Suprapubic skin (tissue), 4 donors: ENCODE results near the gene HOTAIR.

Source experiments
- EP300 ChIP-seq: sonication (generic); formaldehyde crosslinking; IDR thresholded peaks from one replicate; pipeline ENCODE4 v1.6.1; 2017; ENCODE audit warnings: antibody characterized with exemption
- POLR2A ChIP-seq, 2 donors: fragments of 450-650 bp; IDR thresholded peaks; one replicate each; pipeline ENCODE4 v1.6.1; 2017; ENCODE audit warnings: antibody characterized with exemption in 2 of 2, mild to moderate bottlenecking in 2 of 2, moderate library complexity in 2 of 2
- POLR2AphosphoS5 ChIP-seq, 3 donors: sonication (generic); formaldehyde crosslinking; IDR thresholded peaks; one replicate each; pipeline ENCODE4 v1.6.1; 2017; ENCODE audit warnings: antibody characterized with exemption in 3 of 3
- TF ChIP-seq, protein P1 (sequence below), 2 donors: fragments of 200-600 bp in 1 of 2; fragments of 450-650 bp in 1 of 2; sonication (generic) in 1 of 2; IDR thresholded peaks; one replicate each; pipeline ENCODE4 v1.5.1; 2016 to 2019; ENCODE audit warnings: antibody characterized with exemption in 2 of 2, mild to moderate bottlenecking in 1 of 2, moderate library complexity in 1 of 2

DNA sequence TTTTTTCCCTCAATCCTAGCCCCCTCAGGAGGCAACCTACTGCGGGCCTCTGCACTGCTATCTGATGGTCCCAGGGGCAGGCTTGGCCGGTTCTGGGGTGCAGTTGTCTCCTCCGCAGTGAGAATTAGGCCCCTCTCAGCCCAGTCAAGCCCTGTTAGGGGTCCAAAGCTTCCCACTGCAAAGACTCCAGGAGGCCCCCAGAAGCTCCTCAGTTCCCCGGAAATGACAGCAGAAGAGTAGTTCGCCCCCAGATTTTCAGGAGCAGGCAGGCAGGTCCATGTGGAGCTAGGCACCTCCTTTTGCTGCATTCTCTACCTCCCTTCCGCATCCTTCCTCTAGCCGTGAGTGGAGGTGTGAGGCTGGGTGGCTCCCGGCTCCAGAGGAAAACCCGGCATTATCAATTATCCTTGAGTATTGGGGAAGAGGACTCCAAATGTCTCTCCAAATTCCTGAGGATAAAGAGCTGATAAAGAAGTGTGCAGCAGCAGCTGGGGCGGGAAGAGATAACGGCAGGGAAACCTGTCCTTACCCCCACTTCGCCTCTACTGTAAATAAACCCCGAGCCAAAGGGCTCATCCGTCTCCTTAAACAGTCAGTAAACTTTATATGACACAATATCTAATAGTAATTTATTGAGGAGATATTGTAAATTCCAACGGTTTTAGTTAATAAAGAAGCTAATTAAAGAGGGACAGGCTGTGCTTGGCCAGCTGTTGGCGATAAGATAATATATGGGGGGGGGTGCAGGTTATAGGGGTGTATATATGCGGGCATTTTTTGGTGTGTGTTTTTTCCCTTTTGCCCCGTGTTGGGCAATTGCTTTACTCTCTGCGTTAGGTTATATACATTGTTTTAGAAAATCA, 20.7 kb downstream of the HOTAIR start:
- TF ChIP-seq, protein P1, sequence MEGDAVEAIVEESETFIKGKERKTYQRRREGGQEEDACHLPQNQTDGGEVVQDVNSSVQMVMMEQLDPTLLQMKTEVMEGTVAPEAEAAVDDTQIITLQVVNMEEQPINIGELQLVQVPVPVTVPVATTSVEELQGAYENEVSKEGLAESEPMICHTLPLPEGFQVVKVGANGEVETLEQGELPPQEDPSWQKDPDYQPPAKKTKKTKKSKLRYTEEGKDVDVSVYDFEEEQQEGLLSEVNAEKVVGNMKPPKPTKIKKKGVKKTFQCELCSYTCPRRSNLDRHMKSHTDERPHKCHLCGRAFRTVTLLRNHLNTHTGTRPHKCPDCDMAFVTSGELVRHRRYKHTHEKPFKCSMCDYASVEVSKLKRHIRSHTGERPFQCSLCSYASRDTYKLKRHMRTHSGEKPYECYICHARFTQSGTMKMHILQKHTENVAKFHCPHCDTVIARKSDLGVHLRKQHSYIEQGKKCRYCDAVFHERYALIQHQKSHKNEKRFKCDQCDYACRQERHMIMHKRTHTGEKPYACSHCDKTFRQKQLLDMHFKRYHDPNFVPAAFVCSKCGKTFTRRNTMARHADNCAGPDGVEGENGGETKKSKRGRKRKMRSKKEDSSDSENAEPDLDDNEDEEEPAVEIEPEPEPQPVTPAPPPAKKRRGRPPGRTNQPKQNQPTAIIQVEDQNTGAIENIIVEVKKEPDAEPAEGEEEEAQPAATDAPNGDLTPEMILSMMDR (IDR thresholded peaks at IDR 0.05): no peak
- TF ChIP-seq POLR2A (IDR thresholded peaks at IDR 0.05): no peak
- TF ChIP-seq POLR2AphosphoS5 (IDR thresholded peaks at IDR 0.05): no peak
- no peak for TF ChIP-seq EP300
